Measurements from ENCODE around the gene DIRAS1.

Gene DIRAS1, protein sequence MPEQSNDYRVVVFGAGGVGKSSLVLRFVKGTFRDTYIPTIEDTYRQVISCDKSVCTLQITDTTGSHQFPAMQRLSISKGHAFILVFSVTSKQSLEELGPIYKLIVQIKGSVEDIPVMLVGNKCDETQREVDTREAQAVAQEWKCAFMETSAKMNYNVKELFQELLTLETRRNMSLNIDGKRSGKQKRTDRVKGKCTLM

DNA sequence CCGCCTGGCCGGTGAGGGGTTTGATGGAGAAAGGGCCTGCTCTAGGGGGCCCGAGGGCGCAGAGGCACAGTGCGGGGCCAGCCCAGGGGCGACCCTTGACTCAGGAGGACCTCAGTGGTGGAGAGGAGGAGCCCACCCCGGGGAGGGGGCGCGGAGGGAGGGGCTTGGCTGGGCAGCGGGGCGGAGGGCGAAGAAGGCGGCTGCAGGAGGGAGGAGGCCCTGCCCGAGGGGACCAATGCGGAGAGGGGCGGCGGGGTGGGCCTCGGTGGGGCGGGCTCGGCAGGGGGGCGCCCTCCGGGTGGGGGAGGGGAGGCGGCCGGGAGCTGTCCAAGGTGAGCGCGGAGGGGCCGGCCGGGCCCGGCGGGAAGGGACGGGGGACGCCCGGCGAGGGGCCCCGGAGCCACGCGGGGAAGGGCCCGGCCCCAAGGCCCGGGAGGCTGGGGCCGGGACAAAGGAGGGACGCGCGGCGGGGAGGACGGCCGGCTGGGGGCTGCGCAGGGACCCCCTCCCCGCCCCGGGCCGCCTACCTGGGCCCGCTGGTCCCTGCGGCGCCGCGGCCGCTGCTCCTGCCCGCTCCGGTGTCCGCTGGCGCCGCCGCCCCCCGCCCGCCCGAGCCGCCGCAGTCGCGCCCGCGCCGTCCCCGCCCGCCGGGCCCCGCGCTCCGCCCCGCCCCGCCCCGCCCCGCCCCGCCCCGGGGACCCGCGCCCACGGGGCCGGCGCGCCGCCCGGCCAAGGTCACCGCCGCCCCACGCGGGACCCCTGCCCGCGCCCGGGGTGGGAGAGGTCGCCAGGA is at the start of gene DIRAS1:
DIRAS1 (minus strand) TSS at position 596 of the 793 bp plus-strand sequence. CDS start 3,566 bp downstream, outside the sequence.
- no peak within 1 kb of the TSS for H3K9ac ChIP-seq (ENCODE audit: low read length)
- peaks cover 6% of the 10 kb centered on the region for H3K4me1 ChIP-seq (ENCODE audit: control insufficient read depth, low read depth, low read length)
- no peak within 1 kb of the TSS for H3K27ac ChIP-seq (ENCODE audit: low read length)
- H3K9me3 ChIP-seq (ENCODE audit: control insufficient read depth, low read depth, low read length): no peaks in the 10 kb centered on the region
- H3K27me3 ChIP-seq (ENCODE audit: control insufficient read depth, insufficient read depth, low read length): peaks cover 11% of the 10 kb centered on the region
- no peaks in the 10 kb centered on the region for H3K36me3 ChIP-seq (ENCODE audit: control insufficient read depth, low read depth, low read length)
- H3K4me3 ChIP-seq (ENCODE audit: low read length): peak within 1 kb of the TSS; percentile 49

DNA sequence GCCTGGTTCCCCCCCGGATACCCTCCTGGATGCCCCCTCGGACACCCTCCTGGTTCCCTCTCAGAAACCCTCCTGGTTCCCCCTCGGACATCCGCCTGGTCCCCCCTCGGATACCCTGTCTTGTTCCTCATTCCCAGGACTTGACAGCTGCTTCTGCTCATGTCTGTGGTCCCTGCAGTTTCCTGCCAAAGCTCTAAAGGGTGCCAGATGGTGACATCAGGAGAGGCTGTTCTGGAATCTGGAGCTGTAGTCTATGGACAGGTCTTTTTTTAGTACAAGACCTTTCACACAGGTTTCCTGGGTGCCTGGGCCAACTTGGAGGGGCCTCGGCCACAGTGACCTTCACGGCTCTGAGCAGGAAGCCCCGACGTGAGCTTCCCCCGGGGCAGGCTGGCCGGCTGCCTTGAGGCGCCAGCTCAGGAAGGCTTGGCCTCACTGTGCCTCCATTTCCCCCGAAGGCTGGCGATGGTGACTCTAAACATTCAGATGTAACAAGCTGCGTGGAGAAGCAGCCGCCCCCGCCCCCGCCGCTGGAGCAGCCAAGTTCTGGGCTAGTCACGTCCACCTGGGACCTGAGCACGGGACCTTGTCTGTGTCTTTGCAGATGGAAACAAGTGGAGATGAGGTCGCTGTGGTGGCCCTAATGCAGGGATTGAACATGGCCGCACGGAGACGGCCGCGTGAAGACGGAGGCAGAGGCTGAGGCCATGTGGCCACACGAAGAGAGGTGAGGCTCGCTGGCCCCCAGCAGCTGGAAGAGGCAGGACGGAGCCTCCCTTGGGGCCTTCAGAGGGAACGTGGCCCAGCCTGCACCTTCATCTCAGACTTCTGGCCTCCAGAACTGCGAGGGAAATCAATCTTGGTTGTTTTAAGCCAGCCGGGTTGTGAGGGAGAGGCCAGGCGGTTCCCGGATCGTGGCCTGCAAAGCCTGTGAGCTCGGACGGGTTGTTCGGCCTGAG is 49.2 kb upstream of the DIRAS1 start:
- Histone ChIP-seq H3K27me3 (ENCODE audit: control insufficient read depth, insufficient read depth, low read length) (no peaks in the 10 kb centered on the region), H3K9ac (ENCODE audit: low read length) (no peak overlapping the region), H3K4me3 (ENCODE audit: low read length) (no peak overlapping the region), H3K4me1 (ENCODE audit: control insufficient read depth, low read depth, low read length) (no peaks in the 10 kb centered on the region), H3K27ac (ENCODE audit: low read length) (no peak overlapping the region), H3K9me3 (ENCODE audit: control insufficient read depth, low read depth, low read length) (no peaks in the 10 kb centered on the region), H3K36me3 (ENCODE audit: control insufficient read depth, low read depth, low read length) (peaks cover 14% of the 10 kb centered on the region)

DNA sequence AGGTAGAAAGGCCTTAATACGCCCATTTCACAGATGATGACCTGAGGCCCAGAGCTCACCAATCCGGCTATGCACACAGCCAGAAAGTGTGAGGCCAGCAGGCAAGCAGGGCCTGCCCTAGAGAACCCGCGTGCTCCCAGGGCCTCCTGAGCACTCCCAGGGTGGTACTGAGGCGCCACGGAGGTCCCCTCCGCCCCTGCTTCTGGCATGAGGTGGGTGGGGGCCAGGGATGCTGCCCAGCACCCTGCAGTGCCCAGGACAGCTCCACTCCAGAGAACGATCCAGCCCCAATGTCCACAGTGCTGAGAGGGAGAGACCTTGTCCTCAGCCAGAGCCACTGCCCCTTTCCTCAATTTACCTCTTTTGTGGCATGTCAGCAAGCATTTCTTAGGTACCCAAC is 48.0 kb upstream of the DIRAS1 start:
- no peaks in the 10 kb centered on the region for H3K9me3 ChIP-seq (ENCODE audit: control insufficient read depth, low read depth, low read length)
- no peak overlapping the region for H3K4me3 ChIP-seq (ENCODE audit: low read length)
- no peaks in the 10 kb centered on the region for H3K27me3 ChIP-seq (ENCODE audit: control insufficient read depth, insufficient read depth, low read length)
- no peak overlapping the region for H3K9ac ChIP-seq (ENCODE audit: low read length)
- H3K36me3 ChIP-seq (ENCODE audit: control insufficient read depth, low read depth, low read length): peaks cover 24% of the 10 kb centered on the region
- no peaks in the 10 kb centered on the region for H3K4me1 ChIP-seq (ENCODE audit: control insufficient read depth, low read depth, low read length)
- no peak overlapping the region for H3K27ac ChIP-seq (ENCODE audit: low read length)

DNA sequence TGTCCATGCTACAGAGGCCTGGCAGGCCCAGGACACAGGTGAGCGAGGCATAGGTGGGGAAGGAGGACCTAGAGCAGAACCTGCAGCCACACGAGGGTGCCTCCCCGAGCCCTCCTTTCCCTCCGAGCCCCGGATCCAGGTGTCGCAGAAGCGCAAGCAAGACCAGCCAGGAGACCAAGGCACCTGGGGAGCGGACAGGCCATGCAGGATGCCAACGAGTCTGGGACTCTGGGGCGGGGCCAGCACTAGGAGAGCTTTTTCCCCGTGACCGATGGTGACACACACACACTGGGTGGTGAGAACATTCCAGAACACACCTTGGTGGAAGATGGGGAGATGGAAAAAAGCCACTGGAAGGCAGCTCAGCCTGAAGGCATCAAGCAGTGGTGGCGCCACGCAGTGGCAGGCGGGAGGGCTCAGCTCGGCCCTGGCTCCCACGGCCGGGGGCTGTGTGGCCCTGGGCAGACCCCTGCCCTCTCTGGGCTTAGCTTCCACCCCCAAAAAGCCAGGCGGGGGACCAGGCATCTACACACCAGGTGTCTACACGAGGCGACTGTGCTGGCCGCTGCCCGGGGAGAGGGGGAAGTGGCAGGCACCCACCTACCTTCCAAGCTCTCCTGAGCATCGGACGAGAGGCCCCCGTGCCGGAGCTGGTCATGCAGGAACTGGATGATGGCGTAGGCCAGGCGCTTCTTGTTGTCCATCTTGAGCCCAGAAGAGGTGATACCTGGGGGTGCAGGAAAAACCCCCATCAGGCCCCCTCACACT is 47.4 kb upstream of the DIRAS1 start:
- no peaks in the 10 kb centered on the region for H3K9me3 ChIP-seq (ENCODE audit: control insufficient read depth, low read depth, low read length)
- peaks cover 30% of the 10 kb centered on the region for H3K36me3 ChIP-seq (ENCODE audit: control insufficient read depth, low read depth, low read length)
- H3K27me3 ChIP-seq (ENCODE audit: control insufficient read depth, insufficient read depth, low read length): no peaks in the 10 kb centered on the region
- no peaks in the 10 kb centered on the region for H3K4me1 ChIP-seq (ENCODE audit: control insufficient read depth, low read depth, low read length)
- H3K4me3 ChIP-seq (ENCODE audit: low read length): no peak overlapping the region
- H3K9ac ChIP-seq (ENCODE audit: low read length): no peak overlapping the region
- no peak overlapping the region for H3K27ac ChIP-seq (ENCODE audit: low read length)

DNA sequence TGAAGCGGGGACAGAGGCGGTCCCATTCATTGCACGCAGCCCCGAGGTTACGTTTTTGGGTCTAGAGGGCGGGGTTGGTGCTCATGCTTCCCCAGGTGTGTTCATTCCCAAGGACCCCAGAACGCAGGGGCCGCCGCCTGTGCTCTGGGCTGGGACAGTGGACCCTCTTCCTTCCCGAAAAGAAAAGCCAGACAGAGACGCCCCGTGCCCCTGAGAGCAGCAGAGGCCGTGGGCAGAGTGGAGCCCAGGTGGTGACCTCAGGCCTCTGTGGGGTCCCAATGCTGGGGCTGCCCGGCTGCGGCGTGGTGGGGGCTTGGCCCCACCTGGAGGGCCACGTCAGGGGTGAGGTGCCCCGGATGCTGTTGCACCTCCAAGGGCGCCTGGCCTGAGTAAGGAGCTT is 46.5 kb upstream of the DIRAS1 start:
- H3K9ac ChIP-seq (ENCODE audit: low read length): no peak overlapping the region
- no peak overlapping the region for H3K27ac ChIP-seq (ENCODE audit: low read length)
- H3K27me3 ChIP-seq (ENCODE audit: control insufficient read depth, insufficient read depth, low read length): no peaks in the 10 kb centered on the region
- no peaks in the 10 kb centered on the region for H3K4me1 ChIP-seq (ENCODE audit: control insufficient read depth, low read depth, low read length)
- H3K9me3 ChIP-seq (ENCODE audit: control insufficient read depth, low read depth, low read length): no peaks in the 10 kb centered on the region
- H3K4me3 ChIP-seq (ENCODE audit: low read length): no peak overlapping the region
- peaks cover 39% of the 10 kb centered on the region for H3K36me3 ChIP-seq (ENCODE audit: control insufficient read depth, low read depth, low read length)

DNA sequence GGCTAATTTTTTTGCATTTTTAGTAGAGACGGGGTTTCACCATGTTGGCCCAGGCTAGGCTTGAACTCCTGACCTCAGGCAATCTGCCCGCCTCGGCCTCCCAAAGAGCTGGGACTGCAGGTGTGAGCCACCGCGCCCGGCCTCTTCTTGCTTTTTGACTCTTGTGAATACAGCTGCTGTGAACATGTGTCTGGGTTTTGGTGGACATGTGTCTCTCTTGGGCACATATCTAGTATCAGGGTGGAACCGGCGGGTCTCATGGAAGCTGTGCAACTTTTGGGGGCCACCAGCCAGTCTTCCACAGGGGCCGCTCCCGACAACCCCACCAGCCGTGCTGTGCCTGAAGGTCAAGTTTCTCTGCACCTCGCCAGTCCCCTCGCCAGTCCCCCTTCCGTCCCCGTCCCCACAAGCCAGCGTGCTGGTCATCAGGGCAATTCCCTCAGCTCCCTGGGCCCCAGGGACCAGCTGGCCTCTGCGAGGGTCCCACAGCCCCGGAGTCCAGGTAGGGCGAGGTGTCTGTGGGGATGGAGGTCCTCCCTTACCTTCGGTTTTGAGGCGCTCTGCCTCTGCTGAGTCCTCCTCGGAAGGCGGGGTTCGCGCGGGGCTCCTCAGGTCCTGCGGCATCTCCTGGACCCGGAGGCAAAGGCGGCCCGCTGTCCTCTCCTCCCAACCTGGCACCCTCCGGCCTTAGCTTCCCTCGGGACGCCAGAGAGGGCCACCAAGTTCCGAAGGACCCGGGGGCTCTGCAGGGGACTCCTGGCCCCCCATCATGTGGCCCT is 45.6 kb upstream of the DIRAS1 start:
- Histone ChIP-seq H3K4me1 (ENCODE audit: control insufficient read depth, low read depth, low read length) (no peaks in the 10 kb centered on the region), H3K27ac (ENCODE audit: low read length) (no peak overlapping the region), H3K36me3 (ENCODE audit: control insufficient read depth, low read depth, low read length) (peaks cover 48% of the 10 kb centered on the region), H3K9ac (ENCODE audit: low read length) (no peak overlapping the region), H3K9me3 (ENCODE audit: control insufficient read depth, low read depth, low read length) (no peaks in the 10 kb centered on the region), H3K4me3 (ENCODE audit: low read length) (no peak overlapping the region), H3K27me3 (ENCODE audit: control insufficient read depth, insufficient read depth, low read length) (no peaks in the 10 kb centered on the region)

DNA sequence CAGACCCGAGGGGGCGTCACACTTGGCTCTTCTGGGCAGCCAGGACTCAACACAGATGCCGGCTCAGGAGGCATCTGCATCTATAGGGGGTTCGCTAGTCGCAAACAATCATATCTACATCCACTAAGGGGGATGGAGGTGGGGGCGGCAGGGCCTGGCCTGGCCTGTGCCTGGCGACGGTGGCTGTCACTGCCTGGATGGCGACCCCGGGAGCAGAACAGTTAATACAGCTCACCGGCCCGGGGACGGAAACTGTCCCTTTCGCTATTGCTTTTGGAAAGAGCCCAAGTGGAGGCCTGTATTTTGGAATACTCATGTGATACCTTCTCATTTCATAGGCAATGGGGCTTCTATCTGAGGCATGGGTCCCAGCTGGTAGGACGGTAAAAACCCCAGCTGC is 44.2 kb upstream of the DIRAS1 start:
- Histone ChIP-seq H3K27ac (ENCODE audit: low read length) (no peak overlapping the region), H3K9ac (ENCODE audit: low read length) (no peak overlapping the region), H3K4me3 (ENCODE audit: low read length) (no peak overlapping the region), H3K36me3 (ENCODE audit: control insufficient read depth, low read depth, low read length) (peaks cover 61% of the 10 kb centered on the region), H3K9me3 (ENCODE audit: control insufficient read depth, low read depth, low read length) (no peaks in the 10 kb centered on the region), H3K4me1 (ENCODE audit: control insufficient read depth, low read depth, low read length) (no peaks in the 10 kb centered on the region), H3K27me3 (ENCODE audit: control insufficient read depth, insufficient read depth, low read length) (no peaks in the 10 kb centered on the region)

DNA sequence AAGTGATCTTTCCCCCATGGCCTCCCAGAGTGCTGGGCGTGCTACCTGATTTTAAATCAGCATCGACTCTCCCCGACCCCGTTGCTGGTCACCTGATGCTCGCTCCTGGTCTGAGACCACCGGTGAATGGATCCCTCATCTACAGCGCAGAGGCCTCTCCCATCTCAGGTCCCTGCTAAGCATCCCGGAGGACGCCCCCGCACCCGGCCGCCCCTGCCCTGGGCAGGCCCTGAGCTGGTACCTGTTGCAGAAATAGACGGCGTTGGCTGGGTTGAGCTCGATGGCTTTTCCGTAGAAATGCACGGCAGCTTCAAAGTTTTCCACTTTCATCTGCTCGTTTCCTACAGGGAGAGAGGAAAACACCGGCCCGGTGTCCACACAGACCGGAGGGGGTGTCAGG is 43.8 kb upstream of the DIRAS1 start:
- peaks cover 61% of the 10 kb centered on the region for H3K36me3 ChIP-seq (ENCODE audit: control insufficient read depth, low read depth, low read length)
- H3K27me3 ChIP-seq (ENCODE audit: control insufficient read depth, insufficient read depth, low read length): no peaks in the 10 kb centered on the region
- no peak overlapping the region for H3K27ac ChIP-seq (ENCODE audit: low read length)
- H3K9ac ChIP-seq (ENCODE audit: low read length): no peak overlapping the region
- no peak overlapping the region for H3K4me3 ChIP-seq (ENCODE audit: low read length)
- H3K9me3 ChIP-seq (ENCODE audit: control insufficient read depth, low read depth, low read length): no peaks in the 10 kb centered on the region
- no peaks in the 10 kb centered on the region for H3K4me1 ChIP-seq (ENCODE audit: control insufficient read depth, low read depth, low read length)

DNA sequence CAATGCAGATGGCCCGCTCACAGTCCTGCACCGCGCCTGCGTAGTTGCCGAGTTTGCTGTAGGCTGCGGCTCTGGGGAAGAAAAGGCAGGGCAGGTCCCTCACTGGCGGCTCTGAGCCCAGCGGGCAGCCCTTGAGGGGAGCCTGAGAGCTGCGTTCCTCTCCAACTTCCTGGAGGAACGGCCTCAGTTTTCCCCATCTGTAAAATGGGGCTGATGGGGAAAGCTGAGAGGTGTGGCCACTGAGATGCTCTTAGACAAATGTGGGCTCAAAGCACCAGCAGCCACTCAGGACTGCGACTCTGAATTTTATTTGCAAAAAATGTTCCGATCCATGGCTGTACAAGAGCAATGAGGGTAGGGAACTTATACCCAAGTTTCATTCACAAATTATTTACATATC is 42.5 kb upstream of the DIRAS1 start:
- H3K27me3 ChIP-seq (ENCODE audit: control insufficient read depth, insufficient read depth, low read length): no peaks in the 10 kb centered on the region
- H3K9me3 ChIP-seq (ENCODE audit: control insufficient read depth, low read depth, low read length): no peaks in the 10 kb centered on the region
- H3K9ac ChIP-seq (ENCODE audit: low read length): no peak overlapping the region
- peaks cover 67% of the 10 kb centered on the region for H3K36me3 ChIP-seq (ENCODE audit: control insufficient read depth, low read depth, low read length)
- H3K27ac ChIP-seq (ENCODE audit: low read length): no peak overlapping the region
- no peaks in the 10 kb centered on the region for H3K4me1 ChIP-seq (ENCODE audit: control insufficient read depth, low read depth, low read length)
- H3K4me3 ChIP-seq (ENCODE audit: low read length): no peak overlapping the region

DNA sequence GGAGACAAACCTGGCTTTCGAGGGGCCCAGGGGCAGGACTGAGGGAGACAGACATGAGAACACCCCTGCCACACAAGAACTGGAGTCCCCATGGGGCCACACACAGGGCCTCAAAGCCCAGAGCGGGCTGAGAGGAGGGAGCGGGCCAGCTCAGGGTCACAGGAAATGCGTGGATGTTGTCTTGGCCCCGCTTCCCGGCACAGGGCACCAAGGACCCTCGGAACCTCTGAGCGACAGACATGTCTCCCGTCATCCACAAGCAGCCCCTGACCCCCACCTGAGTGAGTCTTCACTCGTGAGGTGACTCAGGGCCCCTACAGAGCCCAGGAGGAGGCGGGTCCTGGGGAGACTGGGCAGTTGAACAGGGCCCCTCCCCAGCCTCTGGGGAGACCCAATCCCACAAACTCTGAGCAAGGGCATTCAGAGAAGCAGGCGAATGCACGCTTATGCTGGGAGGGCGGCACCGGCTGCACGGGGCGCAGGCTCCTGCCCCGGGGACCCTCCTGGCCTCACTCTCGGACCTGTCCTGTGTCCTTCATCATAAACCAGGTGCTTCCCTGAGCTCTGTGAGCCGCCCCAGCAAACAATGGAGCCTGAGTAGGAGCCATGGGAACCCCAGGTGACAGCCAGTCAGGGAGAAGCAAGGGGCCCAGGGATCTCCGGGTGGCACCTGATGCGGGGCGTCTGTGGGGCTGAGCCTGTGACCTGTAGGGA is 41.8 kb upstream of the DIRAS1 start:
- Histone ChIP-seq H3K9me3 (ENCODE audit: control insufficient read depth, low read depth, low read length) (no peaks in the 10 kb centered on the region), H3K9ac (ENCODE audit: low read length) (no peak overlapping the region), H3K4me1 (ENCODE audit: control insufficient read depth, low read depth, low read length) (no peaks in the 10 kb centered on the region), H3K27me3 (ENCODE audit: control insufficient read depth, insufficient read depth, low read length) (no peaks in the 10 kb centered on the region), H3K36me3 (ENCODE audit: control insufficient read depth, low read depth, low read length) (peaks cover 70% of the 10 kb centered on the region), H3K27ac (ENCODE audit: low read length) (no peak overlapping the region), H3K4me3 (ENCODE audit: low read length) (no peak overlapping the region)

Measured in iPS-18a (cell line).